SHP77 (cell line): ENCODE results near the gene CCDC184.
A peak's percentile ranks its signal among the peaks of the same experiment; 100 is the strongest.

Source experiments
- DNase-seq, 2 experiments: peaks; one replicate each; lab custom pipeline; 2025; lab: John Stamatoyannopoulos, UW

The CCDC184 gene

DNA sequence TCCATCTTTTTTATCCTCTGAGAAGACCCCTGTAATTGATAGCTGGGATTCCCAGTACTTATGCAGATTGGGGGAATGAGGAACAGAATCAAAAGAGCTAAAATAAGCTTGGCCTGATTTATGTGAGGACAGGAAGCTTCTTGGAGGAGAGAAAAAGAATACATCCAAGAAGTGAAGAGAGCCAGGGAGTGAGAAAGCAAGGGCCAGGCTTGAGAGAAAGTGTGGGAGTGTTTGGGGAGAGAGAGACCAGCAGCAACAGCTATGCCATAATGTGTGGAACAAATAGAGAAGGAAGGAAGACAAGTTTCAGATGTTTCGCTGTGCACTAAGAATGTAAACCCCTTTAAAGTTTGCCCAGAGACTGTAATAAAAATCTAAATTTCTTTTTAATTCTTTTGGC lies 4.0 kb upstream of the CCDC184 start:
- DNase-seq, result no peak

DNA sequence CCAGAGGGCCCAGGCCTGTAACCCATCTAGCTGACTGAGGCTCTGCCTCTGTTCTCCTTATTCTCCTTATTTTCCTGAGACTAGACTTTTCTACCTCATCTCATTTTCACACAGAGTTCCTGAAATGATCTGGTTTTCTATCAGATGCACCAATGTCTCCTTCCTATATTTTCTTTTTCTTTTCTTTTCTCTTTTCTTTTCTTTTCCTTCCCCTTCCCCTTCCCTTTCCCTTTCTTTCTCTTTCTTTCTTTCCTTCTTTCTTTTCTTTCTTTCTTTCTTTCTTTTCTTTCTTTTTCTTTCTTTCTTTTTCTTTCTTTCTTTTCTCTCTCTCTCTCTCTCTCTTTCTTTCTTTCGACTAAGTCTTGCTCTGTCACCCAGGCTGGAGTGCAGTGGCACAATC lies 3.0 kb upstream of the CCDC184 start:
- no peak for DNase-seq

DNA sequence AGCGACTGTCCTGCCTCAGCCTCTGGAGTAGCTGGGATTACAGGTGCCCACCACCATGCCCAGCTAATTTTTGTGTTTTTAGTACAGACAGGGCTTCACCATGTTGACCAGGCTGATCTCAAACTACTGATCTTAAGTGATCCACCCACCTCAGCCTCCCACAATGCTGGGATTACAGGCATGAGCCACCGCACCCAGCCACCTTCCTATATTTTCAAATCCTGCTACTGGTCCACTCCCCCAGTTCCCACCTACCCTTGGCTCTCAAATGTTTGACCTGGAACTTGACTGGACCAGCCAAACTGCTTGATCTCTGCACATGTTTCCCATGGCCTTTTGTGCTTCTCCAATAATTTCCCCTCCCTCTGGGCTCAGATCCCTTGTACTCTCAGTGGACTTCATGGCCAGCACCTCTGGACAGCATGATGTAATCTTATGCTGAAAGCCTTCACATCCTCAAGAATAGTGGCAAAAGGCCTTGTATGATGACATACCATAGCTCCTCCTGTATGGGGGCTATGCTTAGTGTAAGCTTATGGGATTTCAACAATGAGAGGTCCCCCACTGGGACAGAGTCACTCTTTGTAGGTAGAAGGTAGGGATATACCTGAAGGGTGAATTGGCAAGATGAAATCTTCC lies 2.5 kb upstream of the CCDC184 start:
- no peak for DNase-seq

DNA sequence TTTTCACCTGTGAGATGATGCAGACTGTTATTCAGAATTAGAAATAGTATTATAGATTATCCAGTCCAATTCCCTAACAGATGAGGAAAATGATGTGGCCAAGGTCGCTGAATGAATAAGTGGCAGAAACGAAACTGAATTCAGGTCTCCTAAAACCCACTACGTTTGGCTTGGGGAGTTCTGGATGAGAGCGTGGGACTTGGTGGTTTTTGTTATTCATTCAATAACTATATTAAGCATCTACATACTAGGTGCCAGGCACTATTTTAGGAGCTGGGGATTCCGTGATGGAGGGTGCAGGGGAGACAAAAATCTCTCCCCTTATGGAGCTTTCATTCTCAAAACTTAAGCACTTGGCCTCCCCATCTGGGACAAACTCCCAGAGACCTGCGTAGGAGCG lies 813 bp upstream of the CCDC184 start:
- DNase-seq, result no peak

GRCh38 chr12:48183876-48184548 lies 568 bp downstream of the CCDC184 start:
- DNase-seq, result no peak

DNA sequence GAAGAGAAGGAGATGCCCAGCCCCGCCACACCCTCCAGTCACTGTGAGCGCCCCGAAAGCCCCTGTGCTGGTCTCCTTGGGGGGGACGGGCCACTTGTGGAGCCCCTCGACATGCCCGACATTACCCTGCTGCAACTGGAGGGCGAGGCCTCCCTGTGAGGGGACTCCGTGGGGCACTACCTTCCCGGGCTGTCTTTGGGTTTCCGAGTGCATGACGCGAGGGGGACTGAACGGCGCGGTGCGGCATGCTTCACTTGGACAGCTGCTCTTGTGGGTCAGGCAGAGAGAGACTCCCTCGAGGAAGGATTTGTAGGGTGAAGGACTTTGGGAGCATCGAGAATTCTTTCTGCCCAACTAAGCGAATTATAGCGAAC lies 1.1 kb downstream of the CCDC184 start:
- DNase-seq, result no peak

DNA sequence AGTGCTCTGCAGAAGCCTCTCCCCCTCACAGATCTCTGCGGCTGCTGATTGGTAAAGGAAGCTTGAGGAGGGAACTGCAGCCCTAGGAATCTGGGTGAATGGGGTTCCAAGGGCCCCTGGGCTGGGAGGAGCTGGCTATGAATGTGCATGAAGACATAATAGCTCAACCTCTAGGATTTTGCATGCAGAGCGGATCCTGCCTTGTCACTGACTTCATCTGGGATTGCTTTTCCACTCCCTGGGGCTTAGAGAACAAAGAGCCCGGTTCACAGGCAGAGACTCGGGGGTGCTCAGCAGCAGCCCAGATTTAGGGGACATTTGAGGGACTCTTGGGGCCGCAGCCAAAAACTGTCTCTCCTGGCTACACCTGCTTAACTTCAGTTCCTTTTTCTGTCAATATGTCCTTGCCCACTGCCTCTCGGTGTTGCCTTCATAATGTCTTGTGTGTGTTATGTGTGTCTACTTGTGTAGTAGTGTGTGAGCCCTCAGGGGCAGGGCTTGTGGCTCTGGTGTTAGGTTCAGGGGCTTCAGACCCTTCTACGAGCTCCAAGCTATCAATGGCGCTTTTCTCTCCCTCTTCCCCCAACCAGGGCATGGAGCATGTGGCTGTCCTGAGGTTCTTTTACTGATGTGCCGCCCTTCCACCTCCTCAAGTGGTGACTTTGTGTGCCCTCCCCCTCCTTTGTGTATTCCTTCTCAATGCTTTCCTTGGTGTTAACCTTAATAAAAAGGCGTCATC lies 1.9 kb downstream of the CCDC184 start:
- no peak for DNase-seq

DNA sequence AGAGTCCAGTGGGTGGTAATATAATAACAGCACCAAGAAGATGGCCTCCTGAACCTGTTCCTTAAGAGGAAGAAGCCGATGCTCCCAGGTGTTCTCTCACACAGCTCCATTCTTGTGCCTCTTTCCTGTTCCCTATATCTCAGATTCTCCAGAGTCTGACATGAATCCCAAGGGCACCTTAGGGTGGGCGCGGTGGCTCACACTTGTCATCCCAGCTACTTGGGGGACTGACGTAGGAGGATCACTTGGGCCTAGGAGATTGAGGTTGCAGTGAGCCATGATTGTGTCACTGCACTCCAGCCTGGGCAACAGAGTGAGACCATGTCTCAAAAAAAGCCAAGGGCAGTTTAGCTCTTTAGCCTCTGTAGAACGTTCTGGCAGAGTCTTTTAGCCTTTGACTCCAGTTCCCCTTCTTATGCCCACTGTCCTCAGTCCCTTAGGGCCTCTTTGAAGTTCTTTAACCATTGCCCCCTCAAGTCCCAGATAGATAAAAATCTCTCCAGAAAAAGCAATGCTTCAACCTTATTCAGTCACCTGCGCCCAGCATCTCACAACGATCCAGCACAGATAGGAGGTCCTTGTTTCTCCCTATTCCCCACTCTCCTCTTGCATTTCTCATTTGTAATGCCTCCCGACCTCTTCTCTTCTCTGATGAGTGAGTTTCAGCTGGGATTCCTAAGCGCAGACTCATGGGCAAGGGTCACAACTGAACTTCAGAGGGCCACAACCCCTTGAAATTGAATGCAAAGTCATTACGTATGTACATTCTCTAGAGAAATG lies 4.7 kb downstream of the CCDC184 start:
- DNase-seq, result no peak

DNA sequence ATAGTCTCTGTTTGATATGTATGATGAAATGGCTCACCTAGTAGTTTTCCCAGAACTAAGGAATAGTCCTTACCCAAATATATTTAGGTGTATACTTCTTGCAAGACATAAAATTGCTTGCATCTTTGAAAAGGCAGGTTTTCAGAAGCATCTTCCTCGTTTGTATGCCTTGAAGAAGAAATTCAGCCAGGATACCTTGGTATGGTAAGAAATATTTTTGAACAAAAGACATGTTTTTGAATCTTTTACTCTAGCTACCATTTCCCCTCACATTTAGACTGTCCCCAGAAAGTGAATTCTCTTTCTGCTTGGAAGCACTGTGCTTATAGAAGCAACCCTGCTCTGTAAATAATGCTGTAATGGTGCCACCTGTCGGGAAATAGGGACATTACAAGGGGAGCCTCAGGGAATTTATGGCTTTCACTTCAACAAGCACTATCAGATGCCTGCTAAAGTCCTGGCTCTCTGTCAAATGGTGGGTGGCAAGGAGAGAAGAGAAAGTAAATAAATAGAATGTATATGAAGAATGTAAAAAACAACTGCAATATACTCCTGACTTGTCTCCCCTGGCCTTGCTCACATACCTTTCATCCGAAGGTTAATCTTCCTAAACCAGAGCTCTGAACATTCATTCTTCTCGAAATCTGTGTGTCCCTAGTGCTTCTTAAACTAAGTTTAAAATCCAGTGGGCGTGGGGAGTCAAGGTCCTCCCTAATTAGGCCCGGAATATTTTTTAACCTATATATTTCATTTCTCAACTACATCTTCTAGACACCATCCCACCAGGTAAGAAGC lies 6.1 kb downstream of the CCDC184 start:
- DNase-seq, result peak; percentile 51 to 62

GRCh38 chr12:48191096-48191495 lies 7.7 kb downstream of the CCDC184 start:
- DNase-seq, result no peak

- DNase-seq, result no peak
Observed at GRCh38 chr12:48192861-48193260, 9.4 kb downstream of the CCDC184 start.

- DNase-seq, result no peak
Observed at GRCh38 chr12:48193623-48194022, 10.2 kb downstream of the CCDC184 start.

DNA sequence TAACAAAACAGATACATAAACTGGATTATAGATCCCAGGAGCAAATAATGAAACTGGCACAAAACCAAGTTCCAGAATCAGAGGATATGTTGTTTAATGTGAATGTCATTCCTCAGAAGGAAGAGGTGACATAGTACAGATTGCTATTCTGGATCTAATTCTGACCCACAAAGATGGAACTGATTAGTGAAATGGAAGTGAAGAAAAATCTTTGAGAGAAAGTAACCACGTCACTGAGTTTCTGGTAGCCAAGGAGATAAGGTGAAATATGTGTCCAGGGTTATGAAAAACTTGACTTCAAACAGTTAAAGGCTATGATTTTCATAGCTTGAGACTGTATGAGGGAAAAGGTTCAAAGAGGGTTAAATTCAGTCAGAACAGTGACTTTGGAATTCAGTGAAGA lies 11.4 kb downstream of the CCDC184 start:
- no peak for DNase-seq

DNA sequence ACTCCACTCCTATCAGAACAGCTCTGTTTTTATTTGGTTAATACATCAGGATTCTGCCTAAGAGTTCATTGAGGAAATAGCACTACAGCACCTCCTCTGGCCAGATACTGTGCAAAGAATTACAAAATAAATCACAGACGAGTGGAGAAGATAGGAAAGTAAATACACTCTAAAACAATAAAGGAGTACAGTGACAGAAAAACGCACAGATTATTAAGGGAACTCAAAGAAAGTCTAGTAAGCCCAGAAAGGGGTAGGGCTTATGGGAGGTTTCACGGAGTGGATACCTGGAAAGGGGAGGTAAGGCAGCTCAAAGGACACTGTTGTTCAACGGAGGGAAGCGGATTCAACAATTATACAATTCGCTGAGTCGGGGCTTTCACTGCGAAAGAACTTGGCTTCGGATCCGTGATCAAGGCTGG lies 14.1 kb downstream of the CCDC184 start:
- peak; percentile 31 to 55 for DNase-seq

DNA sequence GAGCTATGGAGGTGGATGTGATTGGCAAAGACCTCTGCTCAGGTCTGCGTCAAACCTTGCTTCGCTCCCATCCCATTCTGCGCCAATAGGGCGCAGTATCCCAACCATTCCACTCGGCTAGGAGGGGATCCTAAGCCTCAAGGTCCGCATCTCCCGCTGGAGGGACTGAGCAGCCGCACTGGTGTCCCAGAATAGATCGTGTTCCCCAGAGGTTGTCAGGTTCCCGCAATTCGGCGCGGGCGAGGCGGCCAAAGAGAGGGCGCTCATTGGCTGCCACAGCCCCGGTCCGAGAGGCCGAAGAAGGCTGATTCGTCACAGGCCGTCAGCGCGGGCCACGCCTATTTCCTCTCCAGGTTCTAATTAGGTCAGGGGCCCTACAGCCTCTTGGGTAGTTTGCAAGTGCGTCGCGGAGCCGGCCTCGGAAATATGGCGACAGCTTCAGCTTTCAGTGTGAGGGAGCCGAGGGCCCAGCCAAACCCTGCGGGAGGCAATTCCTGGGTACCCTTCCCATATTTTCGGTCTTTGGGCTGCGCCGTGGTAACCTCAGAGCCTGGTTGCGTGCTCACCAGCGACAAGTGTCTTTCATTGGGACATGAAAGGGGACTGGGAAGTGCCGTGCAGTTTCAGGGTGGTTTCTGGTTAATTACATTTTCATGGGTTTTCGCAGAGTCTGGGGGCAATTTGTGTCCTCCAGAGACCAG lies 14.7 kb downstream of the CCDC184 start:
- peak; percentile 97 for DNase-seq

DNA sequence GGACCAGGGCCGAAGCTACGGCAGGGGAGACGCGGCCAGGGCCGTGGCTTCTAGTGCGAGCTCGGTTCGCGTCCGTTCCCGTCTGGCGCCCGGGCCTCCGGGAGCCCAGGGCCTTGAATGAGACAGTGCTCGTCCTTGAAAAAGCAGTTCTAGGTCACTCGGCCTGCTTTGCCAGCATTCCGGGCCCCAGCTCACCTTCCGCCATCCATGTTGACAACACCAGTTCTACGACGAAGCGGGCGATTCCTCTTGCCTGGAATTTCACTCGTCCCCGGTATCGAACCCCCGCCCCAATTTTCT lies 15.2 kb downstream of the CCDC184 start:
- peak; percentile 19 to 48 for DNase-seq

GRCh38 chr12:48198985-48199384 lies 15.5 kb downstream of the CCDC184 start:
- DNase-seq, result no peak

- DNase-seq, result no peak
Observed at GRCh38 chr12:48199774-48200221, 16.4 kb downstream of the CCDC184 start.

DNA sequence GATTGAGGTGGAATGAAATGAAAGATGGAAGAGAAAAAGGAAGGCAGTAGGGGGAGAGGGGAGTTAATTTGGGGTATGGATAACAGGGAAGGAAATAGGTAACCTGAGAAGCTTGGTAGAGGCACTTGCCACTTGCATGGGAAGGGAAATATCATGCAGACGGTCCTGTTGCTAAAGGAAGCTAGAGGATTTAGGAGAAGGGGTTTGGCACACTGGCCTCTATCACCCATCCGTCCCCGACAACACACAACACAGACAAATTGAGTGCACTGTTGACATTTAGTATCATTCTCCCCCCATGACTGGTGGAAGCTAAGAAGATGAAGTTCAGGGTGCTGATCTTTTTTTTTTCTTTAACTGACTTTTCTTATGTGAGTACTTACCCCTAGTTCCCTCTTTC lies 17.6 kb downstream of the CCDC184 start:
- DNase-seq, result no peak

DNA sequence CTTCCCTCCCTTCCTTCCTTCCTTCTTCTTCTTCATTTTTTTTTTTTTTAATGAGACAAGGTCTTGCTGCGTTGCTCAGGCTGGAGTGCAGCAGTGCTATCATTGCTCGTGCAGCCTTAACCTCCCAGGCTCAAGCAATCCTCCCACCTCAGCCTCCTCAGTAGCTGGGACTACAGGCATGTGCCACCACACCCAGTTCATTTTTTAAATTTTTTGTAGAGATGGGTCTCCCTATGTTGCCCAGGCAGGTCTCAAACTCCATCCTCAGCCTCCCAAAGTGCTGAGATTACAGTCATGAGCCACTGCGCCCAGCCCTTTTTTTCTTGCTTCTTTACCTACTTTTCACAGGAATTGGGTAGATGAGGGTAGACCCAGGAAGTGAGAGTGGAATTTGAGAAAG lies 18.1 kb downstream of the CCDC184 start:
- no peak for DNase-seq

DNA sequence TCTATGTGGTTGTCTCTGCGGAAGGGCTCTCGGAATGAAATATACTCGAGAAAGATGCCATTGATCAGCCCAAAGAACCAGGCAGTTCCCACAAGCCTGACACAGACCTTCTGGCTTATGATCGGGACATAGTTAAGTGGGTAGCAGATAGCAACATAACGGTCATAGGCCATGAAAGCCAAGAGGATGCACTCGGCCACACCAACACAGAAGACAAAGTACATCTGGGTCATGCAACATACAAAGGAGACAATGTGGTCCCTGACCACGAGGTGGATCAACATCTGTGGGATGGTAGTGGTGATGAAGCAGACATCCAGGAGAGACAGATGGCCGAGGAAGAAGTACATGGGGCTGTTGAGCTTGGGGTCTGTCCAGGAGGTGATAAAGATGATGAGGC lies 19.3 kb downstream of the CCDC184 start:
- no peak for DNase-seq
